HepG2 (cell line): Measurements from ENCODE around the gene CTDSPL2. TPM values are rescaled to one million over a fixed set of nuclear protein-coding genes. Genes with fewer than 3 reads are reported as not detected.
A peak's percentile ranks its signal among the peaks of the same experiment; 100 is the strongest.

Source experiments
- GZF1 ChIP-seq: sonication (generic); formaldehyde crosslinking; IDR thresholded peaks from 2 replicates; pipeline ENCODE4 v1.5.1; 2020; ENCODE audit warnings: mild to moderate bottlenecking, missing genetic modification reagents
- SSRP1 ChIP-seq: IDR thresholded peaks from 2 replicates; pipeline ENCODE4 v1.6.1; 2016; ENCODE audit warnings: control low read depth
- TBX2 ChIP-seq: sonication (generic); formaldehyde crosslinking; IDR thresholded peaks from 2 replicates; pipeline ENCODE4 v1.5.0; 2020; ENCODE audit warnings: missing genetic modification reagents, mild to moderate bottlenecking, borderline replicate concordance
- ZBTB1 ChIP-seq: sonication (generic); formaldehyde crosslinking; IDR thresholded peaks from 2 replicates; pipeline ENCODE4 v1.4.0; 2020; ENCODE audit warnings: missing genetic modification reagents, borderline replicate concordance
- ZNF143 ChIP-seq: sonication (generic); formaldehyde crosslinking; IDR thresholded peaks from 2 replicates; pipeline ENCODE4 v1.4.0; 2020; ENCODE audit warnings: missing genetic modification reagents
- ZNF441 ChIP-seq: sonication (generic); formaldehyde crosslinking; IDR thresholded peaks from 2 replicates; pipeline ENCODE4 v1.7.0; 2021; ENCODE audit warnings: missing genetic modification reagents, borderline replicate concordance
- ZNF737 ChIP-seq: sonication (generic); formaldehyde crosslinking; IDR thresholded peaks from 2 replicates; pipeline ENCODE4 v1.5.0; 2020; ENCODE audit warnings: missing genetic modification reagents, mild to moderate bottlenecking, borderline replicate concordance
- ZNF883 ChIP-seq: sonication (generic); formaldehyde crosslinking; IDR thresholded peaks from 2 replicates; pipeline ENCODE4 v1.5.1; 2020; ENCODE audit warnings: mild to moderate bottlenecking, missing genetic modification reagents; ENCODE audit errors: not compliant biosample characterization
- polyA plus RNA-seq, 8 experiments: library from polyadenylated mRNA; depleted of rRNA in 3 of 8; stranded (reverse) in 7 of 8; unstranded in 1 of 8; fragments of >200 nt; fragmentation: Illumina TruSeq in 4 of 8; extraction: Trizol in 4 of 8; gene quantifications; 2 replicates each; pipeline versions ENCODE4 v1.2.1 to v1.2.3, GENCODE V29; 2011 to 2016; ENCODE audit warnings: low read depth in 4 of 8, missing spikeins in 1 of 8, mixed read lengths in 1 of 8; ENCODE audit not compliant: insufficient read depth in 1 of 8
- total RNA-seq, 5 experiments: library from RNA; depleted of rRNA; stranded (reverse); fragments of >200 nt; fragmentation: Illumina TruSeq; extraction: Trizol; gene quantifications; 2 replicates each; pipeline ENCODE4 v1.2.3, GENCODE V29; 2016; ENCODE audit warnings: low read depth in 1 of 5
- TF ChIP-seq, protein P1 (sequence below): sonication (generic); formaldehyde crosslinking; IDR thresholded peaks from 2 replicates; pipeline ENCODE4 v1.5.0; 2020; ENCODE audit warnings: mild to moderate bottlenecking, missing genetic modification reagents, borderline replicate concordance
- TF ChIP-seq, protein P2 (sequence below): sonication (generic); formaldehyde crosslinking; IDR thresholded peaks from 2 replicates; pipeline ENCODE4 v1.4.0; 2020; ENCODE audit warnings: missing genetic modification reagents; ENCODE audit errors: not compliant biosample characterization
- TF ChIP-seq, protein P3 (sequence below): sonication (generic); formaldehyde crosslinking; IDR thresholded peaks from 2 replicates; pipeline ENCODE4 v1.8.0; 2022; ENCODE audit warnings: missing genetic modification reagents, mild to moderate bottlenecking, moderate library complexity, borderline replicate concordance
- TF ChIP-seq, protein P4 (sequence below): sonication (generic); formaldehyde crosslinking; IDR thresholded peaks from 2 replicates; pipeline ENCODE4 v1.4.0; 2020; ENCODE audit warnings: missing genetic modification reagents
- TF ChIP-seq, protein P5 (sequence below): sonication (generic); formaldehyde crosslinking; IDR thresholded peaks from 2 replicates; pipeline ENCODE4 v1.4.0; 2020; ENCODE audit warnings: missing genetic modification reagents, borderline replicate concordance
- TF ChIP-seq, protein P6 (sequence below): IDR thresholded peaks from 2 replicates; pipeline ENCODE4 v1.6.1; 2016; ENCODE audit warnings: low read depth, control low read depth

The CTDSPL2 gene
- total and polyA plus RNA-seq, 2 of the 13 experiments (the other 11 are each of a cell fraction or from before 2014, with no cell fraction given) = 37.4 to 56.2 TPM

DNA sequence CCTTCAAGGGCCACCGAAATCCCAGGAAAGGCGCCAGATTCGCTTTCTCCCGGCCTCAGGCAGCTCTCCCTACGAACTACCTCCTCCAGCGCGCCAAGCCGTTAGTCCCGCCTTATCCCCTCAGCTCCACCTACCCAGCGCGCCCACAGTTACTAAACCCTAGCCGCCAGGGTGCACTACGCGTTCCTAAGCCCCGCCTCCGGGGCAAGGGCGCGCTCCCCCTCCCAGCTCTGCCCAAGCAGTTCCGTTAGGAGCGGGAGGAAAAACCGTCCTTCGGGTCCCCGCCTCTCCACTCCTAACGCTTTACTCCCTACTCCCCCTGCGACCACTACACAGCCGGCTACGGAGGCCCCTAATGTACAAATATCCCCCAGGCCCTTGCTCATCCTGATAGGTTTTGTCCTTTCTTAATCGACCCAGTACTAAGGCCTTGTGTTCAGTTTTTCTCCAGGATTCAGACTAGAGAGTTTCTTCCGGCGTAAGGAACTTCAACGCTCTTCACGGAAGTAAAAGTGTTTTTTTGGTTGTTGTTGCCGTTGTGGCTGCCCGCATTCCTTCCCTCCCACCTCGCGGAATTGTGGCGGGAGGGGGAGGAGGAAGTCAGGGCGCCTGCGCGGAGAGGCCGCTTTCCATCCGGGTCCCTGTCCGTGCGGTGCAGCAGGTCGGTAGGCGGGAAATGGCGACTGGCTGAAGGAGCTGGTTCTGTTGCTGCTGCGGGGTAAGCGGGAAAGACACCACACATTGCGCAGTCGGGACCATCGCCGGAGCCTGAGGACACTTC, at the start of gene CTDSPL2 (continued):
- TF ChIP-seq, protein P1, sequence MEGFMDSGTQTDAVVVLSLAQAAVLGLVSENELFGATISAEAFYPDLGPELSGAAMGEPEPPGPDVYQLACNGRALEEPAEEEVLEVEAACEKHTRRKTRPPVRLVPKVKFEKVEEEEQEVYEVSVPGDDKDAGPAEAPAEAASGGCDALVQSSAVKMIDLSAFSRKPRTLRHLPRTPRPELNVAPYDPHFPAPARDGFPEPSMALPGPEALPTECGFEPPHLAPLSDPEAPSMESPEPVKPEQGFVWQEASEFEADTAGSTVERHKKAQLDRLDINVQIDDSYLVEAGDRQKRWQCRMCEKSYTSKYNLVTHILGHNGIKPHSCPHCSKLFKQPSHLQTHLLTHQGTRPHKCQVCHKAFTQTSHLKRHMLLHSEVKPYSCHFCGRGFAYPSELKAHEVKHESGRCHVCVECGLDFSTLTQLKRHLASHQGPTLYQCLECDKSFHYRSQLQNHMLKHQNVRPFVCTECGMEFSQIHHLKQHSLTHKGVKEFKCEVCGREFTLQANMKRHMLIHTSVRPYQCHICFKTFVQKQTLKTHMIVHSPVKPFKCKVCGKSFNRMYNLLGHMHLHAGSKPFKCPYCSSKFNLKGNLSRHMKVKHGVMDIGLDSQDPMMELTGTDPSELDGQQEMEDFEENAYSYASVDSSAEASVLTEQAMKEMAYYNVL (CRISPR knock-in tag) = peak; percentile 79; the same call in 1 of the 2 replicates
- TF ChIP-seq ZBTB1 (CRISPR knock-in tag) (no peak), ZNF441 (CRISPR knock-in tag) (peak; percentile 76), ZNF737 (no peak), TBX2 (CRISPR knock-in tag) (peak; percentile 51; the same call in 1 of the 2 replicates), ZNF143 (CRISPR knock-in tag) (peak; percentile 81), GZF1 (CRISPR knock-in tag) (0 out of 2 replicates have a peak, but pooled peaks have one; percentile 44), ZNF883 (CRISPR knock-in tag) (no peak), SSRP1 (CRISPR knock-in tag) (peak; percentile 50; the same call in 1 of the 2 replicates)
- TF ChIP-seq, protein P2, sequence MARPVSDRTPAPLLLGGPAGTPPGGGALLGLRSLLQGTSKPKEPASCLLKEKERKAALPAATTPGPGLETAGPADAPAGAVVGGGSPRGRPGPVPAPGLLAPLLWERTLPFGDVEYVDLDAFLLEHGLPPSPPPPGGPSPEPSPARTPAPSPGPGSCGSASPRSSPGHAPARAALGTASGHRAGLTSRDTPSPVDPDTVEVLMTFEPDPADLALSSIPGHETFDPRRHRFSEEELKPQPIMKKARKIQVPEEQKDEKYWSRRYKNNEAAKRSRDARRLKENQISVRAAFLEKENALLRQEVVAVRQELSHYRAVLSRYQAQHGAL (CRISPR knock-in tag) = no peak
- TF ChIP-seq, protein P3, sequence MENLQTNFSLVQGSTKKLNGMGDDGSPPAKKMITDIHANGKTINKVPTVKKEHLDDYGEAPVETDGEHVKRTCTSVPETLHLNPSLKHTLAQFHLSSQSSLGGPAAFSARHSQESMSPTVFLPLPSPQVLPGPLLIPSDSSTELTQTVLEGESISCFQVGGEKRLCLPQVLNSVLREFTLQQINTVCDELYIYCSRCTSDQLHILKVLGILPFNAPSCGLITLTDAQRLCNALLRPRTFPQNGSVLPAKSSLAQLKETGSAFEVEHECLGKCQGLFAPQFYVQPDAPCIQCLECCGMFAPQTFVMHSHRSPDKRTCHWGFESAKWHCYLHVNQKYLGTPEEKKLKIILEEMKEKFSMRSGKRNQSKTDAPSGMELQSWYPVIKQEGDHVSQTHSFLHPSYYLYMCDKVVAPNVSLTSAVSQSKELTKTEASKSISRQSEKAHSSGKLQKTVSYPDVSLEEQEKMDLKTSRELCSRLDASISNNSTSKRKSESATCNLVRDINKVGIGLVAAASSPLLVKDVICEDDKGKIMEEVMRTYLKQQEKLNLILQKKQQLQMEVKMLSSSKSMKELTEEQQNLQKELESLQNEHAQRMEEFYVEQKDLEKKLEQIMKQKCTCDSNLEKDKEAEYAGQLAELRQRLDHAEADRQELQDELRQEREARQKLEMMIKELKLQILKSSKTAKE = no peak
- TF ChIP-seq, protein P4, sequence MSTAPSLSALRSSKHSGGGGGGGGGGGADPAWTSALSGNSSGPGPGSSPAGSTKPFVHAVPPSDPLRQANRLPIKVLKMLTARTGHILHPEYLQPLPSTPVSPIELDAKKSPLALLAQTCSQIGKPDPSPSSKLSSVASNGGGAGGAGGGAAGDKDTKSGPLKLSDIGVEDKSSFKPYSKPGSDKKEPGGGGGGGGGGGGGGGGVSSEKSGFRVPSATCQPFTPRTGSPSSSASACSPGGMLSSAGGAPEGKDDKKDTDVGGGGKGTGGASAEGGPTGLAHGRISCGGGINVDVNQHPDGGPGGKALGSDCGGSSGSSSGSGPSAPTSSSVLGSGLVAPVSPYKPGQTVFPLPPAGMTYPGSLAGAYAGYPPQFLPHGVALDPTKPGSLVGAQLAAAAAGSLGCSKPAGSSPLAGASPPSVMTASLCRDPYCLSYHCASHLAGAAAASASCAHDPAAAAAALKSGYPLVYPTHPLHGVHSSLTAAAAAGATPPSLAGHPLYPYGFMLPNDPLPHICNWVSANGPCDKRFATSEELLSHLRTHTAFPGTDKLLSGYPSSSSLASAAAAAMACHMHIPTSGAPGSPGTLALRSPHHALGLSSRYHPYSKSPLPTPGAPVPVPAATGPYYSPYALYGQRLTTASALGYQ = peak; percentile 41; the same call in 1 of the 2 replicates
- TF ChIP-seq, protein P5, sequence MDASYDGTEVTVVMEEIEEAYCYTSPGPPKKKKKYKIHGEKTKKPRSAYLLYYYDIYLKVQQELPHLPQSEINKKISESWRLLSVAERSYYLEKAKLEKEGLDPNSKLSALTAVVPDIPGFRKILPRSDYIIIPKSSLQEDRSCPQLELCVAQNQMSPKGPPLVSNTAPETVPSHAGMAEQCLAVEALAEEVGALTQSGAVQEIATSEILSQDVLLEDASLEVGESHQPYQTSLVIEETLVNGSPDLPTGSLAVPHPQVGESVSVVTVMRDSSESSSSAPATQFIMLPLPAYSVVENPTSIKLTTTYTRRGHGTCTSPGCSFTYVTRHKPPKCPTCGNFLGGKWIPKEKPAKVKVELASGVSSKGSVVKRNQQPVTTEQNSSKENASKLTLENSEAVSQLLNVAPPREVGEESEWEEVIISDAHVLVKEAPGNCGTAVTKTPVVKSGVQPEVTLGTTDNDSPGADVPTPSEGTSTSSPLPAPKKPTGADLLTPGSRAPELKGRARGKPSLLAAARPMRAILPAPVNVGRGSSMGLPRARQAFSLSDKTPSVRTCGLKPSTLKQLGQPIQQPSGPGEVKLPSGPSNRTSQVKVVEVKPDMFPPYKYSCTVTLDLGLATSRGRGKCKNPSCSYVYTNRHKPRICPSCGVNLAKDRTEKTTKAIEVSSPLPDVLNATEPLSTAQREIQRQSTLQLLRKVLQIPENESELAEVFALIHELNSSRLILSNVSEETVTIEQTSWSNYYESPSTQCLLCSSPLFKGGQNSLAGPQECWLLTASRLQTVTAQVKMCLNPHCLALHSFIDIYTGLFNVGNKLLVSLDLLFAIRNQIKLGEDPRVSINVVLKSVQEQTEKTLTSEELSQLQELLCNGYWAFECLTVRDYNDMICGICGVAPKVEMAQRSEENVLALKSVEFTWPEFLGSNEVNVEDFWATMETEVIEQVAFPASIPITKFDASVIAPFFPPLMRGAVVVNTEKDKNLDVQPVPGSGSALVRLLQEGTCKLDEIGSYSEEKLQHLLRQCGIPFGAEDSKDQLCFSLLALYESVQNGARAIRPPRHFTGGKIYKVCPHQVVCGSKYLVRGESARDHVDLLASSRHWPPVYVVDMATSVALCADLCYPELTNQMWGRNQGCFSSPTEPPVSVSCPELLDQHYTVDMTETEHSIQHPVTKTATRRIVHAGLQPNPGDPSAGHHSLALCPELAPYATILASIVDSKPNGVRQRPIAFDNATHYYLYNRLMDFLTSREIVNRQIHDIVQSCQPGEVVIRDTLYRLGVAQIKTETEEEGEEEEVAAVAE = peak; percentile 10; the same call in 1 of the 2 replicates
- TF ChIP-seq, protein P6, sequence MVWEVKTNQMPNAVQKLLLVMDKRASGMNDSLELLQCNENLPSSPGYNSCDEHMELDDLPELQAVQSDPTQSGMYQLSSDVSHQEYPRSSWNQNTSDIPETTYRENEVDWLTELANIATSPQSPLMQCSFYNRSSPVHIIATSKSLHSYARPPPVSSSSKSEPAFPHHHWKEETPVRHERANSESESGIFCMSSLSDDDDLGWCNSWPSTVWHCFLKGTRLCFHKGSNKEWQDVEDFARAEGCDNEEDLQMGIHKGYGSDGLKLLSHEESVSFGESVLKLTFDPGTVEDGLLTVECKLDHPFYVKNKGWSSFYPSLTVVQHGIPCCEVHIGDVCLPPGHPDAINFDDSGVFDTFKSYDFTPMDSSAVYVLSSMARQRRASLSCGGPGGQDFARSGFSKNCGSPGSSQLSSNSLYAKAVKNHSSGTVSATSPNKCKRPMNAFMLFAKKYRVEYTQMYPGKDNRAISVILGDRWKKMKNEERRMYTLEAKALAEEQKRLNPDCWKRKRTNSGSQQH (CRISPR knock-in tag) = 0 out of 2 replicates have a peak, but pooled peaks have one; percentile 47
